Hypothalamus (tissue), 51 donors: ENCODE measurements around the gene PBX3.
"Not testable (repeated sequence)": the region's sequence is repeated elsewhere in the genome, so short reads cannot be mapped to it uniquely, and the experiment has no call there.

Experiments
- DNase-seq, 51 donors: peaks; one replicate each; lab custom pipeline; 2025; lab: John Stamatoyannopoulos, UW

Gene PBX3

DNA sequence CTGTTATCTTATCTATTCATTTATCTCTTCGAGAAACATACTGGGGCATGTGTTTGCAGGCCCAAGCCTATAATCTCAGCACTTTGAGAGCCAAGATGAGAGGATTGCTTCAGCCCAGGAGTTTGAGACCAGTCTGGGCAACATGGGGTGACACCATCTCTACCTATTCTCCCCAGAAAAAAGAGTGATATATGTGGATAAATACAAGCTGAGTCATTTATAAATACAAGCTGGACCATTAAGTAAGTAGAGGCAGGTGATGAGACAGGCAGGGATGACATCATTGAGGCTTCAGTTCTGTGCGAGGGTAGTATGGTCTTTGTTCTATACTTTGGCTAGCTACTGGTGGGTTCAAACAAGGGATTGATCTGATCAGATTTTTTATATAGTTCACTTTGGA lies 25.6 kb downstream of the PBX3 start:
- DNase-seq: no peak

DNA sequence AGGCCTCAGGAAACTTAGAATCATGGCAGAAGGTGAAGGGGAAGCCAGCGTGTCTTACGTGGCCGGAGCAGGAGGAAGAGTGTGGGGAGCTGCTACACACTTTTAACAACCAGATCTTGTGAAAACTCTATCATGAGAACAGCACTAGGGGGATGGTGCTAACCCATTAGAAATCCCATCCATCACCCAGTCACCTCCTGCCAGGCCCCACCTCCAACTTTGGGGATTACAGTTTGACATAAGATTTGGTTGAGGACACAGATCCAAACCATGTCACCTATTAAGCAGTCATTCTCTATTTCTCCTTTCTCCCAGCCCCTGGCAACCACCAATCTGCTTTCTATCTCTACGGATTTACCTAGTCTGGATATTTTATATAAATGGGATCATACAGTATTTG lies 26.9 kb downstream of the PBX3 start:
- DNase-seq: no peak

DNA sequence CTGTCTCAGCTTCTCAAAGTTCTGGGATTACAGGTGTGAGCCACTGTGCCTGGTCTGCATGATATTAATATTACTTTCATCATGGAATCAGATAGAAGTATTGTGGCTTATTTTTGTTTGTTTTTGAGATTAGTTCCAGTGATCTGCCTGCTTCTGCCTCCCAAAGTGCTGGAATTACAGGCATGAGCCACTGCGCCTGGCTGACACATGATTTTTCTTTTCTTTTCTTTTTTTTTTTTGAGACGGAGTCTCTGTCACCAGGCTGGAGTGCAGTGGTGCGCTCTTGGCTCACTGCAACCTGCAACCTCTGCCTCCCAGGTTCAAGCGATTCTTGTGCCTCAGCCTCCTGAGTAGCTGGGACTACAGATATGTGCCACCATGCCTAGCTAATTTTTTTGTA lies 29.6 kb downstream of the PBX3 start:
- not testable (repeated sequence) for DNase-seq

DNA sequence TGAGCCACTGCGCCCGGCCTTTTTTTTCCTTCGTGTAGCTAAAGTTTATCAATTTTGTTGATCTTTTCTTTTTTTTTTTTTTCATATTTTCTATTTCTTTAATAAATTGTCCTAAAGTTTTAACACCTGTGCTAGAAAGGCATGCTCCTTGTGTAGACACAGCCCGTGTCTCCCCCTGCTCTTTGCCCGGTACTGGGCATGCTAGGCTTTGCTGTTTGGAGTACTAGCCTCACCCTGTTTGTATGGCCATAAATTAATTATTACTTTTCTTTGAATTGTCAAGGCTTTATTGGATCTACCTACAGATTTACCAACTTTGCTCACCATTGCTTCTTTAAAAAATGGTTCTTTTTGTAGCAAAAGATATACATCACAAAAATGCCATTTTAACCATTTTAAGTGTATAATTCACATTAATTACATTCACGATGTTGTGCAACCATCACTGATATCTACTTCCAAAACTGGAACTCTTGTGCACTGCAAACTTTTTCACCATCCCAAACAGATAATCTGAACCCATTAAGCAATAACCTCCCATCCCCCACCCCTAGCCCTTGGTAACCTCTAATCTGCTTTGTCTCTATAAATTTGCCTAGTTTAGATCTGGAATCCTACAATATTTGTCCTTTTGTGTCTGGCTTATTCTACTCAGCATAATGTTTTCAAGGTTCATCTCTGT lies 31.5 kb downstream of the PBX3 start:
- not testable (repeated sequence) for DNase-seq

DNA sequence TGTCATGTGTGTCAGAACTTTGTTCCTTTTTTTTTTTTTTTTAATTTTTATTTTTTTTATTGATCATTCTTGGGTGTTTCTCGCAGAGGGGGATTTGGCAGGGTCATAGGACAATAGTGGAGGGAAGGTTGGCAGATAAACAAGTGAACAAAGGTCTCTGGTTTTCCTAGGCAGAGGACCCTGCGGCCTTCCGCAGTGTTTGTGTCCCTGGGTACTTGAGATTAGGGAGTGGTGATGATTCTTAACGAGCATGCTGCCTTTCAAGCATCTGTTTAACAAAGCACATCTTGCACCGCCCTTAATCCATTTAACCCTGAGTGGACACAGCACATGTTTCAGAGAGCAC lies 32.0 kb downstream of the PBX3 start:
- DNase-seq: not testable (repeated sequence)

DNA sequence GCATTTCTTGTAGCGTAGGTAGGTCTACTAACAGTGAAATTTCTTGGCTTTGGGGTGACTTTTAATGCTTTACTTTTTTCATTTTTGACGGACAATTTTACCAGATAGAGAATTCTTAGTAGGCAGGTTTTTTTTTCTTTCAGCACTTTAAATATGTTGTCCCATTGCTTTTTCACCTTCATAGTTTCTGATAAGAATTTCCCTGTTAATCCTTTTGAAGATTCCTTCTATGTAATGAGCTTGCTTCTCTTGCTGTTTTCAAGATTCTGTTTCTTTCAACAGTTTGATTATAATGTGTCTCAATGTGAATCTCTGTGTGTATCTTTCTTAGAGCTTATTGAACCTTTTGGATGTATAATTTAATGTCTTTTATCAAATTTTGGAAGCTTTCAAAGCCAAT lies 35.5 kb downstream of the PBX3 start:
- no peak for DNase-seq

DNA sequence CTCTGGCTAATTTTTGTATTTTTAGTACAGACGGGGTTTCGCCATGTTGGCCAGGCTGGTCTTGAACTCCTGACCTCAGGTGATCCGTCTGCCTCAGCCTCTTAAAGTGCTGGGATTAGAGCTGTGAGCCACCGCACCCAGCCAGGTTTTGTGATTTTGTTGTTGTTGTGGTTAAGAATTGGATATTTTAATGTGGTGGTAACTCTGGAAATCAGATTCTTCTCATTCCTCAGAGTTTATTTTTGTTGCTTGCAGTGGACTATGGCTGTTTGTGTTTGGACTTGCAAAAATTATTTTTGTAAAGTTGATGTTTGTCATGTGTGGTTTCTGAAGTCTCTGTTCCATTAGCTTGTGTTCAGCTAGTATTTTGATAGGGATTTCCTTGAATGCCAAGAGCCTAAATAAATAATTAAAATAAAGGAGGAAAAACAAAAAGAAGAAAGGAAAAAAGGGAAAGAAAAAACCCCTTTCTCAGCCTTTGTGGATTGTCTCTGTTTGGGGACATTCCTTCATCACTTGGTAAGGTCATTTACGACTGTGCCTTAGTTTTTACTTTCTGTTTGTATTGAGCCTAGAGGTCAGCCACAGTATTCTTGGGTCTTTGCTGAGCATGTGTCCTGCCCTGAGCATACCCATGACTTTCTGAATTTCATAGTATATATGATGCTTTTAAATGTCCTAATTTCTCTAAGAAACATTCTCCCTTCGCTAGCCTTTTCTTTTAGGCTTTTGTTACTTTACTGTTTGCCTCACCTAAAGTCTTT lies 37.3 kb downstream of the PBX3 start:
- no peak for DNase-seq

DNA sequence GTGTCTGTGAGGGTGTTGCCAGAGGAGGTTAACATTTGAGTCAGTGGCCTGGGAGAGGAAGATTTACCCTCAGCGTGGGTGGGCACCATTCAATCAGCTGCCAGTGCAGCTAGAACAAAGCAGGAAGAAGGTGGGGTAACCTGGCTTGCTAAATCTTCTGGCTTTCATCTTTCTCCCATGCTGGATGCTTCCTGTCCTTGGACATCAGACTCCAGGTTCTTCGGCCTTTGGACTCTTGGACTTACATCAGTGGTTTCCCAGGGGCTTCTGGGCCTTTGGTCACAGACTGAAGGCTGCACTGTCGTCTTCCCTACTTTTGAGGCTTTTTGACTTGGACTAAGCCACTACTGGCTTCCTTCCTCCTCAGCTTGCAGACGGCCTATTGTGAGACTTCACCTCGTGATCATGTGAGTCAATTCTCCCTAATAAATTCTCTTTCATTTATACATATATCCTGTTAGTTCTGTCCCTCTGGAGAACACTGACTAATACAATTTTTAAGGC lies 38.1 kb downstream of the PBX3 start:
- no peak for DNase-seq

DNA sequence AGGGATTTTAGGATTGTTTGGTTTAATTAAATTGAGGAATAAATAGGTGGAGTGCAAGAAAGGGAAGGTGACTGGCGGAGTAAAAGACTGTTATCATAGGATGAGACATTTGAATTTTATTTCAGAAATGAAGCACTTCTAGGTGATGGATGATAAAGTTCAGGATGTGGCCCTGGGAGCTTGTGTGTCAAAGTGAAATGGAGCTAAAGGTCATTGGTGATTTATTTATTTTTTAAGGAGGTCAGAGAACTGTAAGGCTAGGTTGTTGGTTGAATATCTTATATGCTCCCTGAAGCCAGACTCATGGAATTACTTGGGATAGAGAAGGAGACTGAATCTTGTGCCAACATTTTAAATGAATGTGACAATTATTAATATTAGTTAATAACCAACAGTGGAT lies 40.5 kb downstream of the PBX3 start:
- no peak for DNase-seq

DNA sequence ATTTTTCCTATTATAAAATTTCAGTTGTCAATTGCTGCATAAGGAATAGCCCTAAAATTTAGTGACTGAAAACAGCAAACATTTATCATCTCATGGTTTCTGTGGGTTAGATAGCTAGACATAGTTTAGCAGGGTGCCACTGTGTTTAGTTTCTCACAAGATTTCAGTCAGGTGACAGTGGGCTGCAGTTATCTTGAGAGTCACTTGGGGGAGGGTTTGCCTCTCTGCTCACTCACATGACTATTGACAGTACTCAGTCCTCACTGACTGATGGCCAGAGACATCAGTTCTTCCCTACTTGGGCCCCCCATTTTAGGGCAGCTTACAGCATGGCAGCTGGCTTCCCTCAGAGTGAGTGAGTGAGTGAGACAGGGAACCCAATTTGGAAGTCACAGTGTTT lies 42.0 kb downstream of the PBX3 start:
- no peak for DNase-seq

DNA sequence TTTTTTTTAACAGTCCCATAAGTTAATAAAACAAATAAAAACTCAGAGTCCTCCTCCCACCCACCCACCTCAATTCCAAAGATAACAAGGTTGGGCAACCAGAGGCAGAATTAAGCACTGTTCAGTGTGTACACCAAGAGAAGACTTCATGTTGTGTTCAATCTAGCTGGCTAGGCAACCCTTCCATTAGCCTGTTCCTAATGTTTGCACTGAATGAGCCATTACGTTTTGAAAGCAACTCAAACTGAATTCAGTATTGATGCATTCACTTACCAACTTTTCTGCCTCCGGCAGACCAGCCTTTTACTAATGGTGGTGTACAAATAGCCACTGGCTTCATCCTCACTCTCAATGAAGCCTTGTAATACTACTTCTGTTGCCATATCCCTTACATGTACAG lies 47.5 kb downstream of the PBX3 start:
- DNase-seq: no peak

DNA sequence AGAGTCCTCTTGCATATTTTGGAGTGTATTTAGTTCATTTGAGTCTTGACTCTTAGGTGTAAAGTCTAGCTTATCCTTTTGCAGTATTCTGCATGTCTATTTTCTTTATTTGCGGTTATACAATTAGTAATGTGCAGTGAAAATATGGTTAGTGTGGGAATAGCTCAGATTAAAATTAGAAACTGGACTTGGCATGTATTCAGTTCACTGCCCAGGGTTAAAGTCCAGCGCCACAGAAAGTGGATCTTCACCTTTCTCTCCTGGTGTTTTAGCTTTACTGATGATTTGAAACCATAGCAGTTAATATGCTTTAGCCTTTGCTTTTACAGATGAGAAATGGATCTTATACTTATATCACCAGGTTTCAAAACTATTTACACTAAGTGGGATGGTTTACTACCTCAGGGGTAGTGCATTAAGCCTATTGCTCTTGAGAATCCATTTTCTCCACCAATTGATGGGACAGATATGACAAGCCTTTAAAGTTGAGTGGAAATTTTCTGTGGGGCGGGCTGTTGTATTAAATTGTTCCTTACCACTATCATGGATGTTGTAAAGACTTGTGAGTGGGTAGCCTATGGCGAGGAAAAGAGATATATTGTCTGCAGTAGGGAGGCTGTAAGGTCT lies 48.9 kb downstream of the PBX3 start:
- DNase-seq: no peak

DNA sequence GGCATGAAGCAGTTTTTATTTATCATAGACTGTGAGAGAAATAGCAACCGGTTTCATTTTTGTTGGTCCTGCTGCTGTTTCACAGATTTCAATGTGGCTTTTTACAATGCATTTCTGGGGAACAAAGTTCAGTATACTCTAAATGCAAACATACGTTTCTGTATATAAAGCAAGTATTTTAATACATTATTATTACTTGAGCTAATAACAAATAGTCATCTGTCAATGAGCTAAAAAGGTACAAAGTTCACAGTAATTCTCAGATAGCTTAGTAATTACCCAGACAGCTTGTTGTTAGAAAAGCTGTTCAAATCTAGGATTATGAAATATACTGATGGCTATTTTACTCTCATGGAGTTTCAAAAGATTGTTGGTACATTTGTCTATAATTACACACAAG lies 50.8 kb downstream of the PBX3 start:
- no peak for DNase-seq

DNA sequence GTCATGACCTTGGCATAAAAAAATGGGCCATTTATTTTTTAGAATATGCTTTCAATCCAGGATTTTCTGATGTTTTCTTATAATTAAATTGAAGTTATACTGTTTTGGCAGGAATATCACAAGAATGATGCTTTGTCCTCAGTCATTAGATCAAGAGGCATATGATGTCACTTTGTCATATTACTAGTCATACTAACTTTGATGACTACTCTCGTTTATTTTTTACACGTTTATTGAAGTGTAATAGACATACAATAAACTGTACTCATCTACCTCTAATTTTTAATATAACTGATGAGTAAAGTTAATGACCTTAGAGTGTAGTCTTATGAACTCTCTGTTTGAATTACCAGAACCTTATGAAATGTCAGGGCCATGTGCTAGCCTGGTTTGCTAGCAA lies 56.4 kb downstream of the PBX3 start:
- DNase-seq: no peak

DNA sequence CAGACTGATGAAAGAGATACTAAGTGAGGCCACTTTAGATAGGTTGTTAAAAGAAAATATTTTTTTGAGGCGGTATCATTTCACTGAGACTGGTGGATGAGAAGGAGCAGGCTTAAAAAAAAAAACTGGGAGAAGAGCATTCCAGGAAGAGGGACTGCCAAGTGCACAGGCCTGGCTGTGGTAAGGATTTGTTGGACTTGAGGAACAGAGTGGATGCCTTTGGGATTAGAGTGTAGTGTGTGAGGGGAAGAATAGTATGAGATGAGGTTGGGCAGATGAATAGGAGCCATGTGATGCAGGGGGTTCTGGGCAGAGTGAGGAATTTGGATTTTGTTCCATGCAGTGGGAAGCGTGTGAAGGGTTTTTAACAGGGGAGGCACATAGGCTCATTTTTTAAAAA lies 57.9 kb downstream of the PBX3 start:
- DNase-seq: no peak

DNA sequence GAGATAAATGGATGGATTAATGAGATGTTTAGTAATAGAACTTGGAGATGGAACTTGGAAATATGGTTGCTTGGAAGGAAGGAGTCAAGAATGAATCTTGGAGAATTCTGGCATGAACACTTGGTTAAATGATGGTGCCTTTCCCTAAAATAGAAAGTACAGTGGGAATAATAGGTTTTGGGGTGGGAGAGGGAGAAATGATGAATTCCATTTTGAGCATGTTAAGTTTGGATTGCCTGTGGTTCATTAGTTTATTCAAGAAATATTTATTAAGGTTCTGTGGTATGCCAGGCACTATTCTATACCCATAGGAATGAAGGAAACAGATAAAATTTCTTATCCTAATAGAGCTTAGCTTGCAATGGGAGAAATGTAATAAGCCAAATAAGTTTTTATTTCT lies 58.4 kb downstream of the PBX3 start:
- no peak for DNase-seq

DNA sequence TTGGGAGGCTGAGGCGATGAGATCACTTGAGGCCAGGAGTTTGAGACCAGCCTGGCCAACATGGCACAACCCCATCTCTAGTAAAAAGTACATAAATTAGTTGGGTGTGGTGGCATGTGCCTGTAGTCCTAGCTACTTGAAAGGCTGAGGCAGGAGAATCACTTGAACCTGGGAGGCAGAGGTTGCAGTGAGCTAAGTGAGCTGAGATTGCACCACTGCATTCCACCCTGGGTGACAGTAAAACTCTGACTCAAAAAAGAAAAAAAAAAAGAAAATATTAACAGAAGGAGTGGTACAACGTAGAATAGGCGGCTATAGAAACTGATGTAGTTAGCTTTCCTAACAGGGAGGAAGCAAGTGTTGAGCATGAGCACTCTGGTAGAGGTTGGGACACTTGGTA lies 59.9 kb downstream of the PBX3 start:
- DNase-seq: no peak

DNA sequence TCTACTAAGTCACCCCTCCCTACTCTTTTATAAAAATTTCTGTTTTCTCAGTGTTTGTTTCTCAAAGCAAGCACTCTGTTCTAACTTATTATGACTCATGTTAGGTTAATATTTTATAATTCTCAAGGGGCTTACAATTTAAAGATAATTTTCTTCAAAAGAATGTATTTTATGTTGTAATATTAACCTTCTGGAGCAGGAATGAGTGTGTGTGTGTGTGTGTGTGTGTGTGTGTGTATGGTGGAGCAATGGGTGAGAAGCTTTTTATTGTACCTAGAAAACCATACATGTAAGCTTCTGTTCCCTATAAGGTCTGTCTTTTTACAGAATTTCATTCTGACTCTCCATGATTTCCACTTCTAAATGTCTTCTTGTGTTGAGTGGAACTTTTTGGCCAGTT lies 63.0 kb downstream of the PBX3 start:
- no peak for DNase-seq

DNA sequence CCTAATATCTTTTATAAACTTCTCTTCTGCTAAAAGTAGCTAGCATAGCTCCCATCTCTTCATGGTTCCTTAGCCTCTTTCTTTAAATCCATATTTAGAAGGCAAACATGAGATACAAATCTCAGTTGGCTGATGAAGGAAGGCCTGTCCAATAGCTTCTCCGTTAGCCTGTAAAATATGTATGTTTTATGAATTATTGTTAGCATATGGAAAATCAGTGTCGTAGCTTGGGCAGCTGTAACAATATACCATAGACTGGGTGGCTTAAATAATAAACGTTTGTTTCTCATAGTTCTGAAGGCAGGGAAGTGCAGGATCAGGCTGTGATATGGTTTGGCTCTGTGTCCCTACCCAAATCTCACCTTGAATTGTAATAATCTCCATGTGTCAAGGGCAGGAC lies 63.8 kb downstream of the PBX3 start:
- no peak for DNase-seq

DNA sequence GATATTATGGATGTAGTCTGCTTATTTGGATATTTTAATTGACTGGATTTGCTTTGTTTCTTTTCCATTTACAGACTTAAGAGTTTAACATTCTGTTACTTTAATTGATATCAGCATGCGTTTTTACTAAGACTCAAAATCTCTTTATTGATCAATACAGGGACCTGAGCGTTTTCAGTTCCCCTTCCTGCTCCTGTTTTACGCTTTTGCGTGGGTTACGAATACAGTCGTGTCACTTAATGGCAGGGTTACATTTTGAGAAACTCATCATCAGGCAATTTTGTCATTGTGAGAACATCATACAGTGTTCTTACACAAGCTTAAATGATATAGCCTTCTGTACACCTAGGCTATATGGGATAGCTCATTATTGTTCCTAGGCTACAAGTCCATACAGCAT lies 65.2 kb downstream of the PBX3 start:
- DNase-seq: no peak

DNA sequence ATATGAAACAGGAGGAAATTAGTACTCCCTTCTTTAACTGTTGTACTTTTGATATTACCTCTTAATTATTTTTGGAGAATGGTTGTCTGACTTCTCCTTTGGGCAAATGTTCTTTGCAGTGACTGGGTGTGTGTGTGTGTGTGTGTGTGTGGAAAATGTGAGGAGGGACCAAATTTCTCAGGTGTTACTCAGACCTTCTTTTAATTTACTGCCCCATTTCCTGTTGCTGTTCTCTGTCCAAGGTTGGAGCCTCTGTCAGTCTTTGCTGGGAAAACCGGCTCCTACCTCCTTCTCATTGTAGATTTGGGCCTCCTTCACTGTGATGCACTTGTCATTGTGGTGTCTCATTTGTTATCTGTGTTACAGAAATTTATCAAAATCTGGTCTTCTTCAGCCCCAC lies 68.4 kb downstream of the PBX3 start:
- DNase-seq: no peak

DNA sequence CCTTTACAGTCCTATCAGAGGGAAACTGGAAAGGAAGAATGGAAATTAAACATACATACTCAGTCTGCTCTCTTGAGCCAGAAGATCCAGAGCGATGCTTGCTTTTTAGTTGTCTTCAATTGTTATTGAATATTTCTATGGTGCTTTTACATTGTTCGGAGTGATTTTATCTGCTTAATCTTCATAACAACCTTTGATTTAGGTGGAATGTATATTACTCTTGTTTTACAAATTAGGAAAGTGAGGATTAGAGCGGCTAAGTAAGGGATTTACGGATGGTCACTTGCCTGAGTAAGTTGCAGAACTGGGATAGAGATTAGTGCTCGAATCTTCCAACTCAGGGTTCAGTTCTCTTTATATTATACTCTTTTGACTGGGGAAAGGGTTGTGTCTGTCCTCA lies 69.1 kb downstream of the PBX3 start:
- DNase-seq: no peak
